OCI-LY1 (cell line): ENCODE data around the gene EMILIN3.

Experiments
- H2AFZ ChIP-seq: fragments of 200-600 bp; sonication (generic), shearing (Covaris generic); 2 replicates; pipeline ENCODE4 v1.6.0; 2014; ENCODE audit warnings: antibody characterized with exemption, mild to moderate bottlenecking, low read length
- H3F3A ChIP-seq: fragments of 200-600 bp; sonication (generic), shearing (Covaris generic); 2 replicates; pipeline ENCODE4 v1.6.0; 2014; ENCODE audit warnings: mild to moderate bottlenecking, antibody characterized with exemption, low read length, moderate library complexity; ENCODE audit not compliant: insufficient read depth
- H3K27ac ChIP-seq: fragments of 200-600 bp; sonication (generic); 2 replicates; pipeline ENCODE4 v1.5.1; 2014; ENCODE audit warnings: low read length, mixed run types, mild to moderate bottlenecking, low read depth; ENCODE audit not compliant: poor library complexity, severe bottlenecking
- H3K27me3 ChIP-seq: fragments of 200-600 bp; sonication (generic); 2 replicates; pipeline ENCODE4 v1.6.0; 2014; ENCODE audit warnings: antibody characterized with exemption, mild to moderate bottlenecking, low read length, moderate library complexity; ENCODE audit not compliant: insufficient read depth
- H3K36me3 ChIP-seq: fragments of 200-600 bp; sonication (generic); 2 replicates; pipeline ENCODE4 v1.6.1; 2014; ENCODE audit warnings: mild to moderate bottlenecking, antibody characterized with exemption, low read length, moderate library complexity, mixed read lengths; ENCODE audit not compliant: insufficient read depth
- H3K4me1 ChIP-seq: fragments of 200-600 bp; sonication (generic); 2 replicates; pipeline ENCODE4 v1.5.1; 2014; ENCODE audit warnings: mild to moderate bottlenecking, low read length, moderate library complexity; ENCODE audit not compliant: insufficient read depth, severe bottlenecking
- H3K4me2 ChIP-seq: fragments of 200-600 bp; sonication (generic), shearing (Covaris generic); 2 replicates; pipeline ENCODE4 v1.6.1; 2014; ENCODE audit warnings: low read length
- H3K4me3 ChIP-seq: fragments of 200-600 bp; sonication (generic); 2 replicates; pipeline ENCODE4 v1.5.1; 2014; ENCODE audit warnings: low read length, low read depth, mild to moderate bottlenecking, mixed read lengths; ENCODE audit not compliant: poor library complexity, severe bottlenecking
- H3K79me2 ChIP-seq: fragments of 200-600 bp; shearing (Covaris generic); 2 replicates; pipeline ENCODE4 v1.6.1; 2016; ENCODE audit warnings: mixed run types, low read length, mixed read lengths; ENCODE audit not compliant: insufficient read depth
- H3K9ac ChIP-seq: fragments of 200-600 bp; sonication (generic), shearing (Covaris generic); 2 replicates; pipeline ENCODE4 v1.6.1; 2014; ENCODE audit warnings: mild to moderate bottlenecking, low read length, mixed read lengths
- H3K9me2 ChIP-seq: fragments of 200-600 bp; sonication (generic), shearing (Covaris generic); 2 replicates; pipeline ENCODE4 v1.6.1; 2014; ENCODE audit warnings: low read depth, mild to moderate bottlenecking, low read length, mixed read lengths
- H3K9me3 ChIP-seq: fragments of 200-600 bp; shearing (Covaris generic); 2 replicates; pipeline ENCODE4 v1.6.1; 2014; ENCODE audit warnings: low read length, mixed read lengths
- H4K20me1 ChIP-seq: fragments of 200-600 bp; sonication (generic), shearing (Covaris generic); 2 replicates; pipeline ENCODE4 v1.6.0; 2016; ENCODE audit warnings: mild to moderate bottlenecking, low read length; ENCODE audit not compliant: insufficient read depth
- CTCF ChIP-seq: fragments of 200-600 bp; sonication (generic), shearing (Covaris generic); IDR thresholded peaks from 2 replicates; pipeline ENCODE4 v1.5.1; 2017; ENCODE audit warnings: mild to moderate bottlenecking, antibody characterized with exemption, low read length, moderate library complexity, mixed read lengths
- EZH2 ChIP-seq: fragments of 200-600 bp; sonication (generic), shearing (Covaris generic); IDR thresholded peaks from 2 replicates; pipeline ENCODE4 v1.8.0; 2017; ENCODE audit warnings: borderline replicate concordance, mixed run types, mild to moderate bottlenecking, antibody characterized with exemption, low read length, moderate library complexity, mixed read lengths

Gene EMILIN3

GRCh38 chr20:41330941-41331340 lies 35.7 kb downstream of the EMILIN3 start:
- H3K36me3 ChIP-seq: no peaks in the 10 kb centered on the region
- H3K4me1 ChIP-seq: peaks cover 9% of the 10 kb centered on the region
- H3K27ac ChIP-seq: no peak overlapping the region
- no peak overlapping the region for H3K4me3 ChIP-seq
- no peaks in the 10 kb centered on the region for H3K9me3 ChIP-seq
- no peak overlapping the region for H3K4me2 ChIP-seq
- 0 out of 2 replicates have a peak, but pooled peaks cover 3% of the 10 kb centered on the region for H3K27me3 ChIP-seq
- no peak overlapping the region for H2AFZ ChIP-seq
- H3K9ac ChIP-seq: no peak overlapping the region
- H4K20me1 ChIP-seq: no peaks in the 10 kb centered on the region
- TF ChIP-seq CTCF: no peak
- TF ChIP-seq EZH2: no peak
- H3K79me2 ChIP-seq: no peaks in the 10 kb centered on the region
- no peaks in the 10 kb centered on the region for H3K9me2 ChIP-seq
- H3F3A ChIP-seq: no peaks in the 10 kb centered on the region

DNA sequence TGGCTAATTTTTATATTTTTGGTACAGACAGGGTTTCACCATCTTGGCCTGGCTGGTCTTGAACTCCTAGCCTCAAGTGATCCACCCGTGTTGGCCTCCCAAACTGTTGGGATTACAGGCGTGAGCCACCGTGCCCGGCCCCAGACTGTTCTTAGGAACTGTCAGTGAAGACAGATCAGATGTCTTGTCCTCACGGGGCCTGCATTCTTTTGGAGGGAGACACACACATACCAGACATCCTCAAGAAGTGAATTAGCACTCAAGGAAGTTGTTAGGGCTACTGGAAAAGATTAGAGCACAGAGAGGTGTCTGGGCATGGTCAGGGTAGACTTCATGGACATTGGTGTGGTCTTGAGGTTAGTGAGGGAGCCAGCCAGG lies 36.3 kb downstream of the EMILIN3 start:
- H3F3A ChIP-seq: no peaks in the 10 kb centered on the region
- no peaks in the 10 kb centered on the region for H3K79me2 ChIP-seq
- no peaks in the 10 kb centered on the region for H4K20me1 ChIP-seq
- H2AFZ ChIP-seq: no peak overlapping the region
- no peak overlapping the region for H3K9ac ChIP-seq
- H3K4me2 ChIP-seq: no peak overlapping the region
- no peak for TF ChIP-seq CTCF
- TF ChIP-seq EZH2: no peak
- peaks cover 9% of the 10 kb centered on the region for H3K4me1 ChIP-seq
- no peak overlapping the region for H3K4me3 ChIP-seq
- 0 out of 2 replicates have a peak, but pooled peaks cover 3% of the 10 kb centered on the region for H3K27me3 ChIP-seq
- H3K9me2 ChIP-seq: no peaks in the 10 kb centered on the region
- no peaks in the 10 kb centered on the region for H3K9me3 ChIP-seq
- H3K27ac ChIP-seq: no peak overlapping the region
- H3K36me3 ChIP-seq: no peaks in the 10 kb centered on the region

DNA sequence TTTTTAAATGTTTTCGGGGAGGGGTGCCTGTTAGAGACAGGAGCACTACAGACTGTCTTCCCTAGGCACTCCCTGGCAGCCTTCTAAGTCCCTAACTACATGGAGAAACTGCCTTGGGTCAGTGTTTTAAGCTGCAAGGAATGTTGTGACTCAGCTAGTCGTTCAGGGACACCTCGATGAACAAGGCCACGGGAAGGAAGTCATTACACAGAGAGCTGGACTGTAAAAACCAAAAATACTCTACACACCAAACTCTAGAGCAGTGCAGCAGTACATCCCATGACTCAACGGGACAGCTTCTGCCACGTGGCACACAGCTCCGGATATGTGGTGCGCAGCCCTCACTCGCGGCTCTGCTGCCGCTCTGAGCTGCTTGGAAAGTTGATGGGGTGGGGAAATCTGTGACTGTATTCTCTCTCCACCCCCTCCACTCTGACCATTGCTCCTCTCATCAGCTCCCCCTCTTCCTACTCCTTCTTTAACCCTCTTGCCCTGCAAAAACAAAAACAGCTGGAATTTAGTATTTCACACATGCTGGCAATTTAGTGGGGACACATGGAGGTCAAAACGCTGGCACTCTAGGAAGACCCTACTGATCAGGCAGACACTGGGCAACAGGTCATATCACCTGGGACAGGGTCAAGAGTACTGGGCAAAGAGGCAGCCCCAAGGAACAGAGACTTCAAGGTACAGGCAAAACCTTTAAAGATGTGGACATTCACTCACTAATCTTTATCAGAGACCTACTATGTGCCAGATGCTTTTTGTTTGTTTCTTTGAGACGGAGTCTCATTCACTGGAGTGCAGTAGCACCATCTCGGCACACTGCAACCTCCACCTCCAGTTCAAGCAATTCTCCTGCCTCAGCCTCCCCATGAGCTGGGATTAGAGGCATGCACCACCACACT lies 36.9 kb downstream of the EMILIN3 start:
- no peaks in the 10 kb centered on the region for H3K9me3 ChIP-seq
- H3K9ac ChIP-seq: no peak overlapping the region
- TF ChIP-seq CTCF (no peak), EZH2 (no peak)
- no peaks in the 10 kb centered on the region for H3F3A ChIP-seq
- H3K79me2 ChIP-seq: no peaks in the 10 kb centered on the region
- H3K27ac ChIP-seq: no peak overlapping the region
- 0 out of 2 replicates have a peak, but pooled peaks cover 3% of the 10 kb centered on the region for H3K27me3 ChIP-seq
- no peaks in the 10 kb centered on the region for H4K20me1 ChIP-seq
- peak overlapping the region; percentile 16; the same call in 1 of the 2 replicates for H3K4me2 ChIP-seq
- H3K4me1 ChIP-seq: peaks cover 9% of the 10 kb centered on the region
- H3K4me3 ChIP-seq: no peak overlapping the region
- H3K36me3 ChIP-seq: no peaks in the 10 kb centered on the region
- no peaks in the 10 kb centered on the region for H3K9me2 ChIP-seq
- H2AFZ ChIP-seq: no peak overlapping the region
